ENCODE results near the gene YTHDF2. TPM values are rescaled to one million over a fixed set of nuclear protein-coding genes. Genes with fewer than 3 reads are reported as not detected.

Gene YTHDF2
- total RNA-seq, 4 donors from 2014 or later: 39.3 to 53.3 (median 41.6) TPM

GRCh38 chr1:28758420-28758819 lies 21.7 kb downstream of the YTHDF2 start:
- intact Hi-C loops (cut with DNase I): no loop called here
- H3K27me3 ChIP-seq: no peaks in the 10 kb centered on the region
- no peak overlapping the region for H3K4me3 ChIP-seq
- WGBS: 79% methylated on average over 4 of the region's 4 CpGs
- H3K9me3 ChIP-seq: no peaks in the 10 kb centered on the region
- no peak for TF ChIP-seq POLR2AphosphoS5 (IDR thresholded peaks at IDR 0.05)
- peaks cover 0 to 30% (median 8%) of the 10 kb centered on the region in 4 donors for H3K36me3 ChIP-seq
- H3K4me1 ChIP-seq: peaks cover 42 to 73% (median 64%) of the 10 kb centered on the region in 4 donors
- H3K27ac ChIP-seq (replicated peaks in 1 of 4): no peak overlapping the region
- DNase-seq (ENCODE audit: extremely low spot score): no peak

- no peaks in the 10 kb centered on the region for H3K9me3 ChIP-seq
- peaks cover 34 to 65% (median 57%) of the 10 kb centered on the region in 4 donors for H3K4me1 ChIP-seq
- H3K4me3 ChIP-seq: no peak overlapping the region
- peaks cover 0 to 29% (median 8%) of the 10 kb centered on the region in 4 donors for H3K36me3 ChIP-seq
- no peak for TF ChIP-seq EP300 (IDR thresholded peaks at IDR 0.05)
- no peak for TF ChIP-seq POLR2AphosphoS5 (IDR thresholded peaks at IDR 0.05)
- TF ChIP-seq POLR2A (IDR thresholded peaks at IDR 0.05; ENCODE audit: low read depth): no peak
- no peak for TF ChIP-seq CTCF (IDR thresholded peaks at IDR 0.05)
- H3K27ac ChIP-seq (replicated peaks in 1 of 4): no peak overlapping the region
- no peak for DNase-seq (ENCODE audit: extremely low spot score)
- WGBS: 98% methylated on average over 3 of the region's 3 CpGs
- intact Hi-C loops (cut with DNase I): no loop called here
- H3K27me3 ChIP-seq: no peaks in the 10 kb centered on the region
Measured at GRCh38 chr1:28759257-28759656, 22.5 kb downstream of the YTHDF2 start.

GRCh38 chr1:28761189-28761588 lies 24.4 kb downstream of the YTHDF2 start:
- intact Hi-C loops (cut with DNase I): no loop called here
- Histone ChIP-seq H3K4me3 (no peak overlapping the region), H3K27me3 (no peaks in the 10 kb centered on the region), H3K36me3 (peaks cover 0 to 38% (median 11%) of the 10 kb centered on the region in 4 donors), H3K9me3 (no peaks in the 10 kb centered on the region), H3K27ac (replicated peaks in 1 of 4) (no peak overlapping the region), H3K4me1 (peaks cover 14 to 61% (median 55%) of the 10 kb centered on the region in 4 donors)
- TF ChIP-seq POLR2A (IDR thresholded peaks at IDR 0.05; ENCODE audit: low read depth): no peak
- TF ChIP-seq POLR2AphosphoS5 (IDR thresholded peaks at IDR 0.05): no peak
- no peak for TF ChIP-seq CTCF (IDR thresholded peaks at IDR 0.05)
- TF ChIP-seq EP300 (IDR thresholded peaks at IDR 0.05): no peak
- WGBS: 95% methylated on average over 5 of the region's 5 CpGs
- no peak for DNase-seq (ENCODE audit: extremely low spot score)

- 91% methylated on average over 2 of the region's 2 CpGs for WGBS
- intact Hi-C loops (cut with DNase I): no loop called here
Measured at GRCh38 chr1:28766532-28767183, 29.9 kb downstream of the YTHDF2 start.

More at GRCh38 chr1:28766532-28767183, 29.9 kb downstream of the YTHDF2 start:
- no peak for DNase-seq (ENCODE audit: extremely low spot score)
- no peak for TF ChIP-seq POLR2AphosphoS5 (IDR thresholded peaks at IDR 0.05)
- no peak for TF ChIP-seq EP300 (IDR thresholded peaks at IDR 0.05)
- TF ChIP-seq CTCF (IDR thresholded peaks at IDR 0.05): no peak
- TF ChIP-seq POLR2A (IDR thresholded peaks at IDR 0.05; ENCODE audit: low read depth): no peak
- H3K4me1 ChIP-seq: peaks cover 0 to 37% (median 29%) of the 10 kb centered on the region in 4 donors
- H3K4me3 ChIP-seq: no peak overlapping the region
- peaks cover 4 to 42% (median 17%) of the 10 kb centered on the region in 4 donors for H3K36me3 ChIP-seq
- no peak overlapping the region for H3K27ac ChIP-seq (replicated peaks in 1 of 4)
- H3K27me3 ChIP-seq: no peaks in the 10 kb centered on the region
- H3K9me3 ChIP-seq: no peaks in the 10 kb centered on the region
